ENCODE results near the gene TTC3.

TTC3 gene

GRCh38 chr21:37059181-37059580 lies 13.9 kb upstream of the TTC3 start:
- in situ Hi-C loops (cut with MboI; ENCODE audit: low sequenced_read_pairs): no loop called here

- in situ Hi-C loops (cut with MboI; ENCODE audit: low sequenced_read_pairs): no loop called here
Observed at GRCh38 chr21:37060296-37060695, 12.8 kb upstream of the TTC3 start.

GRCh38 chr21:37061926-37062592 lies 11.0 kb upstream of the TTC3 start:
- in situ Hi-C loops (cut with MboI; ENCODE audit: low sequenced_read_pairs): no loop called here

GRCh38 chr21:37062593-37062935 lies 10.5 kb upstream of the TTC3 start:
- in situ Hi-C loops (cut with MboI; ENCODE audit: low sequenced_read_pairs): no loop called here

DNA sequence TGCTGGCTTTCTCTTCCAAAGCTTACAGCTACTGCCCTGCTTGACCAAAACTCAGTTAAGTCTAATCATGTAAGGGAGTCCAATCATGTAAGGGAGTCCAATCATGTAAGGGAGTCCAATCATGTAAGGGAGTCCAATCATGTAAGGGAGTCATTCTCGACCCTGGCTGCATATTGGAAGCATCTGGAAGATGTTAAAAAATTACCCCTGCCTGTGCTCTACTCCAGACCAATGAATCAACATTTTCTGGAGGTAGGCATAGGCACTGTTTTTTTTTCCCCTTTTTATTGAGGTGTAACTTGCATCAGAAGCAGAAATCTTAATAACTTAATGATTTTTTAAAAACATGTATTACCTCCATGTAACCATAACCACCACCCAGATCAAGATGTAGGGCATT lies 9.6 kb upstream of the TTC3 start:
- in situ Hi-C loops (cut with MboI; ENCODE audit: low sequenced_read_pairs): no loop called here

GRCh38 chr21:37064841-37065240 lies 8.2 kb upstream of the TTC3 start:
- in situ Hi-C loops (cut with MboI; ENCODE audit: low sequenced_read_pairs): no loop called here

DNA sequence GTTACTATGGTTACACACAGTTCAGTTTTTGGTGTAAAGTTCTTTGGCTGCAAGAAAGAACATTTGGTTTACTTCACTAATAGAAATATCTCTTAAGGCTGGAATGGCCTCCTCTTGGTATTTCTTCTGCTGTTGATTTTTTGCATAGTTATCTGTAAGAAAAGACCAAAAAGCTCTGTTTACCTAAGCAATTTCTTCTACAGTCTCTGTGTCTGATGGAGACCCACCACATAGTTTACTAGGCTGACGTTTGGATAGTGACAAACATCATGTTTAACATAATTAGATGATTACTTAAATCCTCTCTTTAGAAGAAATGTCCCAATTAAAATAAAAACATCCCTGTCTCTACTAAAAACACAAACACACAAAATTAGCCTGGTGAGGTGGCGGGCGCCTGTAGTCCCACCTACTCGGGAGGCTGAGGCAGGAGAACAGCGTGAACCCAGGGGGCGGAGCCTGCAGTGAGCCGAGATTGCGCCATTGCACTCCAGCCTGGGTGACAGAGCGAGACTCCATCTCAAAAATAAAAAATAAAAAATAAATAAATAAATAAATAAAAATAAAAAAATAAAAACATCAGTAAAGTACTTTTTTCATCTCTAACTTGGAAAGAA lies 7.4 kb upstream of the TTC3 start:
- in situ Hi-C loops (cut with MboI; ENCODE audit: low sequenced_read_pairs): no loop called here

DNA sequence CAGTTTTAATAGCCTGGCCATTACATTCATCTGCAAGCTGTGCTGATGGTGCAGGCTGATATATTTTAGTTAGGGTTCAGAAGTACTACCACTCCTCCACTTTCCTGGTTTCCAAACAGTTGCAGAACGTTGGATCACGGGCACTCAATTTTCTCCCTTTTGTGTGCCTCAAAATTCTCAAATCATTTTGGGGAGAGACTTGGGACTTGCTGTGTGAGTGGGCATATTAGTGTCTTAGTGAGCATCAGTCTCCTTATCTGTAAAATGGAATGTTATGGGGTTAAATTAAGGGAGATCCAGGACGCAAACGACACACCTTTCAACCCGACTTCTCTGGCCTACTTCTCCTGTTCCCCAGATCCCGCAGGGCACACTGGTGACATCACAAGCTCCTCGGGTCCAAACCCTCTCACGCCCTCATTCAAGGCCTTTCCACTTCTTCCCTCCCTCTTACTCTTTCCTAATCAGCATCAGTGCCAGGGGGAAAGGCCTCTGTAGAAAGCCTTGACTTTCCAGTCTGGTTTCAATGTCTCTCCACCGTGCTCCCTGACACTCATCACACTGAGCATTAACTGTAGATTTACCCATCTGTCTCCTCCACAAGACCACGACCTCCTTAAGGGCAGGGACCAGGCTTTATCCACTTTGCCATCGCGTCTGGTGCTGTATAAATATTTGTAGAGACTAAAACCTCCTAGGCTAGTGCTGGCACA lies 1.3 kb upstream of the TTC3 start:
- in situ Hi-C loops (cut with MboI; ENCODE audit: low sequenced_read_pairs): no loop called here

DNA sequence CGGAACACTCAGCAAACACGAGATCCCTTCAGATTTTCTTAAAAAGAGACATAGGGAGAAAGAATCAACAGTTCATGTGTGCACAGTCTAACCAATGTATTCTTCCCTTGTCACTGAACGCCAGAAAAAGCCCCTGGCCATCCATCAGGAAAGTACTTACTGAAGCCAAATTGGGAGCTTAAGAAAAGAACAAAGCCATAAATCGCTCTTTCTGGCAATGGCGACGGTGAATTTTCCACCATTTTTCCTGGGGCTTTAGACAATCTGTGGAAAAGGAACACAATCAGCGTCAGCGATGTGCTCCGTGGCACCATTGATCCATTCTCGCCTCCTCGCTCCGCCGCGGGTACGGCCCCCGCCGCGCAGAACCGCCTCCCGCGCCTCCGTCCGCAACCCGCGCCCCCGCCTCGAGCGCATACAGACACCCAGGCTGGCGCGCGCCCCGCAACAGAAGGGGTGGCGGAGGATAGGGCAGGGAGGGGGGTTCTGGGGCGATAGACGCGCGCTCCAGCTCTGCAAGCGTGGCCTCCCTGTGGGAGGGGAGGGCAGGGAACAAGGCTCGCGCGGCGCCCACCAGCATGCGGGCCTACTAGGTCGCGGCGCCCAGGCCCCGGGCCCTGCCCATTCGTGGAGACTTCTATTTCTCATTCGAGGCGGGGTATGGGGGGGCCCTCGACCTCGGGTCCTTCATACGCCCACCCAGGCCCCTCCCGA lies 623 bp upstream of the TTC3 start:
- in situ Hi-C loops (cut with MboI; ENCODE audit: low sequenced_read_pairs): no loop called here

DNA sequence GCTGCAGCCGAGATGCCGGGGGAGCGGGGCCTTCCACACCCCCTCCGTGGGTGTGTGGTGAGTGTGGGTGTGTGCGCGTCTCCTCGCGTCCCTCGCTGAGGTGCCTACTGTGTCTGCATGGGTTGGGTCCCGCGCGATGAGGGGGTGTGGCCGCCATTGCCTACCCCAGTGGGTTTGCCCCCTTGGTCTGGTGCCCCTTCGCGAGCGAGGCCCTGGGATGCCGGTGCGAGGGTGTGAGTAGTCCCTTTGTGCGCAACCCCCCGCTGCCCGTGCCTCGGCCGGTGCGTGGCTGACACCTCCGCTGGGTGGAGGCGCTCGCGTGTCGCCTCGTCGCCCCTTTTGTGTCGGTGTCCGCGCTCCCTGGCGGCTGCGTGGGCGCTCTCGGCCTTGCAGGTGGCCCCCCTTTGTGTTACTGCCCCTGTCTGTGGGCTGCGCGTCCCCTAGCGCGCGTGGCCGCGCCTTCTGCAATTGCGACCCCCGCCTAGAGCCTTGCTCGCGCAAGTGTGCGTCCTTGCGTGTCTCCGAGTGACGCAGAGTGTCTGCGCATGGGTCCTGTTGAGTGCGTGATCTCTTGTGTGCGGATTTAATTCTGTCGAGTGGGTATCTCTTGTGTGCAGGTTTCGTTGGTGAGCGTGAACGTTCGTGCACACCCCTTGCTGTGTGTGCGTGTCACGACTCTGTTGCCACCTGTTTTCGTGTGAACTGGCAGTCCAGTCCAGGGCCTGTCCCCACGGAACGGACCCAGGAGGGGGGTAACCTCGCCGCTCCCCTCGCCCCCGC lies 553 bp downstream of the TTC3 start:
- in situ Hi-C loops (cut with MboI; ENCODE audit: low sequenced_read_pairs): no loop called here

DNA sequence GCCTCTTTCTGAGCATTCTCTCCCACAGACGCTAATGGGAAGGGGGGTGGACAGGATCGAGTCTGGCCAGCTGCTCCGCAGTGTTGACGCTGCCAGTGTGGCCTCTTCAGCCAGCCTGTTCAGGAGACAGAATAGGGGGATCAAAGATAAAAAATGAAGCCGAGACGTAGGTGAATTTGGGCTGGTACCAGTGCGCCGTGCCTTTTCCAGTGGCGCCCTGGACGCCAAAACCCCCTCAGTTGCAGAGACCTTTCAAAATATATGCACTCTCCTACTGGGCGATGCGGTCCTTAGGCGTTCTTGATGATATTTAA lies 1.1 kb downstream of the TTC3 start:
- in situ Hi-C loops (cut with MboI; ENCODE audit: low sequenced_read_pairs): no loop called here

DNA sequence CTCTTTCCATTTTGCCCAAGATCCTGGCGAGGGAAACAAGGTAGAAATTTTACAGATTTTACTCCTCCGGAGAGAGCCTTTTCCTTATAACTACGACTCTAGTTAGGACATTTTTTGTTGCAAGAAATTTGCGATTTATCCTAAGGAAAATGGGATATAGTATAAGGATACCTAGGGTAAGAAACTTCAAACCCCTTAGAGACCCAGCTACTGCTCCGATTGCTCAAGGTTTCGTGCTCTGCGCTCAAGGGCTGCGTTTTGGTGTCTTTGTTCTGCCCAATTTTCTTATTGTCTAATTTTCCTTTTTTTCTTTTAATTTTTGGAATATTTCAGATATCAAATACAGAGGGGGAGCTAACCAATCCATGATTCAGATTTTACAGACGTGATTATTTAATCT lies 1.5 kb downstream of the TTC3 start:
- in situ Hi-C loops (cut with MboI; ENCODE audit: low sequenced_read_pairs): no loop called here

DNA sequence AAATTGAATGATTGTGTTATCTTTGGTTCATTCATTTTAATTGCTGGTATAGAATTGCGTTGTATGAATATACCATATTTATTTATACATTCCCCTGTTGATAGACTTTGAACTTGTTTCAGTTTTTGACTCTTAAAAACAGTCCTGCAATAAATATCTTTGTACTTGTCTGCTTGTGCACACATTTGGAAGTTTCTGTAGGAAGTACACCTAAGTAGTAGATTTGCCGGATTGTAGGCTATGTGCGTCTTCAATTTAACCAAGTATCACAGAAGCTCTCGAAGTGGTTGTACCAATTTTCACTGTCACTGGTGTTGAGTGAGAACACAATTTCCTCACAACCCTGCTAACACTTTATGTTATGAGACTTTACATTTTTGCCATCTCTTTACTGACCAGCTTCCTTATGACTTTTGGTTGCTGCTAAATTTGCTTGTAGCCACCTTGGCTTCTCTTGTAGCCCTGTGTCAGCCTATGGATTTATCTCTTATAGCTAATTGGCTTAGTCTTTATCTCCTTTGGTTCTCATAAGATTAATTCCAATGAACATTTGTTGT lies 2.2 kb downstream of the TTC3 start:
- in situ Hi-C loops (cut with MboI; ENCODE audit: low sequenced_read_pairs): no loop called here

DNA sequence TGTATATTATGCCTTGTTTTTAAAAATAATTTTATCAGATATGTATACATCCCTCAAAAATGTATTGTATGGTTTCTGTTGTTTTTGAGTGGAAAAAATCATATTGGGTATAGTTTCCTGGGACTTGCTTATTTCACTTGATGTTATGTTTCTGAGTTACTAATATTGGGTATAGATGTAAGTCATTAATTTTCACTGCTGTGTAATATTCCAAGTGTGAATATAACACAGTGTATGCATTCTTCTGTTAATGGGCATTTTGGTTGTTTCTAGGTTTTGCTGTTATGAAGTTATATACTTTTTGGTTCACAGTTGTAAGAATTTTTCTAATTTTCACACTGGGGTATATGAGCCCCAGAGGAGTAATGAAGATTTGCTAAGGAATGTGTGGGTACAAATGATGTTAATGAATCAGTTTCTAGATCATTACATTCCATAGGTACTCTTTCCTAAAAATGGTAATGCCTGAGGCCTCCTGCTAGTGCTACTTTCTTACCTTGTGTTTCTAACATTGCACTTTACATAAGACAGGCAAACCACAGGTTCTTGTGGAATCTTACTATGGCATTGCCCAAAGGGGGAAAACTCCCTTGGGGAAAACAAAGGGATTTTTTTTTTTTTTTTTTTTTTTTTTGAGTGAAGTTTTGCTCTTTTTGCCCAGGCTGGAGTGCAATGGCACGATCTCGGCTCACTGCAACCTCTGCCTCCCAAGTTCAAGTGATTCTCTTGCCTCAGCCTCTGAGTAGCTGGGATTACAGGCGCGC lies 3.2 kb downstream of the TTC3 start:
- in situ Hi-C loops (cut with MboI; ENCODE audit: low sequenced_read_pairs): no loop called here

DNA sequence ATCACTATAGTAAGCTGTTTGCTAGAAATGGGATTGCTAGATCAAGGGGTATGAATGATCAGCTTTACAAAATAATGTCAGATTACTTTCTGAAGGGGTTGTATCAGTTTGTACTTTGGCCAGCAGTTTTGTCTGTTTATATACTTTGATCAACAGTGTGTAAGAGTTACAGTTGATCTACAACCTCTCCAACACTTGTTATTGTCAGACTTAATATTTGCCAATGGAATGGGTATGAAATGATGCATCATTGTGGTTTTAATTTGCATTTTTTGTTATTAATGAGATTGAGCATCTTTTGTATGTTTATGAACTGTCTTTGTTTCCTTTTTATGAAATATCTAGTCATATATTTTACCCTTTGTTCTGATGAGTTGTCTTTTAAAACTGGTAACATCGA lies 4.3 kb downstream of the TTC3 start:
- in situ Hi-C loops (cut with MboI; ENCODE audit: low sequenced_read_pairs): no loop called here

DNA sequence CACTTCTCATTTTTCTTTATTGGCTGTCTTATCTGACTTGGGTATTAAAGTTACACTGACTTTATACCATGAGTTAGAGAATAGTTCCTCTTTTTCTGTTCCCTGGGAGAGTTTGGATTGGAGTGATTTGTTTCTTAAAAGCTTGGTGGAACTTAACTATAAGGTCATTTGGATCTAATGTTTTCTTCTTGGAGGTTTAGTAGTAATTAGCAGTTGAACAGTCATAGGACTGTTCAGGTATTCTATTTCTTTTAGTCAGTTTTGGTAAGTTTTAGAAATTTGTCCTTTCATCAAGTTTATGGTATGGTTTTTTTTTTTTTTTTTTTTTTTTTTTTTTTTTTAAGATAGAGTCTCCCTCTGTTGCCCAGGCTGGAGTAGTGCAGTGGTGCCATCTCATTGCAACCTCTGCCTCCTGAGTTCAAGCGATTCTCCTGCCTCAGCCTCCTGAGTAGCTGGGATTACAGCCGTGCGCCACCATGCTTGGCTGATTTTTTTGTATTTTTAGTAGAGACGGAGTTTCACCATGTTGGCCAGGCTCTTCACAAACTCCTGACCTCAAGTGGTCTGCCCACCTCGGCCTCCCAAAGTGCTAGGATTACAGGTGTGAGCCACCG lies 6.3 kb downstream of the TTC3 start:
- in situ Hi-C loops (cut with MboI; ENCODE audit: low sequenced_read_pairs): no loop called here

GRCh38 chr21:37082375-37082774 lies 9.3 kb downstream of the TTC3 start:
- in situ Hi-C loops (cut with MboI; ENCODE audit: low sequenced_read_pairs): no loop called here

- in situ Hi-C loops (cut with MboI; ENCODE audit: low sequenced_read_pairs): no loop called here
Observed at GRCh38 chr21:37082856-37083528, 9.9 kb downstream of the TTC3 start.

DNA sequence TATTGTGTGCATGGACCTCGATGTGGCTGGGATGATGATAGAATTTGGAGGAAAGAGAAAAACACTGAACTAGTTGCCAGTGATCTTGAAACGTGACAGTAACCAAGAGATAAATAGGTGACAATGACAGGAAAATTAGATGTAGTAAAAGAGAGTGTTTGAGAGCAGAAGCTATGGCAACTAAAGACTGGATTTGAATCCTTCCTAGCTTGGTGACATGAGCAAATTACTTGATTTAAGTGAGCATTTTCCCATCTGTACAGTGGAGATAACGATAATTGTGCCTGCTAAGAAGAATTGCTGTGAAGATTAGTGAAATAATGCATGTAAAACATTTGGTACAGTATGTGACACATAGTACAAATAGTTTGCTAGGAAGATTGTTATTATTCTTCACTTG lies 12.7 kb downstream of the TTC3 start:
- in situ Hi-C loops (cut with MboI; ENCODE audit: low sequenced_read_pairs): no loop called here
